Measurements from ENCODE around the gene ZNF358.
"Not testable (repeated sequence)": the region's sequence is repeated elsewhere in the genome, so short reads cannot be mapped to it uniquely, and the experiment has no call there.

ZNF358 gene

GRCh38 chr19:7535998-7536695 is 20.2 kb downstream of the ZNF358 start:
- DNase-seq (ENCODE audit: low read depth), result no peak

GRCh38 chr19:7538990-7539389 is 23.1 kb downstream of the ZNF358 start:
- not testable (repeated sequence) for DNase-seq (ENCODE audit: low read depth)

- no peak for DNase-seq (ENCODE audit: low read depth)
Measured at GRCh38 chr19:7539827-7540425, 24.0 kb downstream of the ZNF358 start.

GRCh38 chr19:7540761-7541474 is 25.0 kb downstream of the ZNF358 start:
- peak; percentile 65 for DNase-seq (ENCODE audit: low read depth)

GRCh38 chr19:7541475-7541824 is 25.5 kb downstream of the ZNF358 start:
- no peak for DNase-seq (ENCODE audit: low read depth)

GRCh38 chr19:7541828-7542443 is 26.0 kb downstream of the ZNF358 start:
- DNase-seq (ENCODE audit: low read depth), result no peak

- DNase-seq (ENCODE audit: low read depth), result no peak
Measured at GRCh38 chr19:7542556-7543348, 26.8 kb downstream of the ZNF358 start.

GRCh38 chr19:7544626-7545025 is 28.7 kb downstream of the ZNF358 start:
- DNase-seq (ENCODE audit: low read depth), result no peak

GRCh38 chr19:7545300-7545699 is 29.4 kb downstream of the ZNF358 start:
- DNase-seq (ENCODE audit: low read depth), result no peak

GRCh38 chr19:7545904-7546303 is 30.0 kb downstream of the ZNF358 start:
- no peak for DNase-seq (ENCODE audit: low read depth)

- no peak for DNase-seq (ENCODE audit: low read depth)
Measured at GRCh38 chr19:7547159-7547558, 31.3 kb downstream of the ZNF358 start.

- DNase-seq (ENCODE audit: low read depth), result no peak
Measured at GRCh38 chr19:7549429-7550148, 33.7 kb downstream of the ZNF358 start.

GRCh38 chr19:7550169-7550770 is 34.4 kb downstream of the ZNF358 start:
- DNase-seq (ENCODE audit: low read depth), result no peak

GRCh38 chr19:7550987-7551761 is 35.3 kb downstream of the ZNF358 start:
- peak; percentile 52 for DNase-seq (ENCODE audit: low read depth)

- no peak for DNase-seq (ENCODE audit: low read depth)
Measured at GRCh38 chr19:7552781-7553180, 36.9 kb downstream of the ZNF358 start.

- DNase-seq (ENCODE audit: low read depth), result no peak
Measured at GRCh38 chr19:7554565-7554964, 38.7 kb downstream of the ZNF358 start.

- DNase-seq (ENCODE audit: low read depth), result peak; percentile 30
Measured at GRCh38 chr19:7554990-7555864, 39.3 kb downstream of the ZNF358 start.

- DNase-seq (ENCODE audit: low read depth), result no peak
Measured at GRCh38 chr19:7556696-7557315, 40.9 kb downstream of the ZNF358 start.

GRCh38 chr19:7558667-7559066 is 42.8 kb downstream of the ZNF358 start:
- DNase-seq (ENCODE audit: low read depth), result no peak

Measured in ELR (cell line).